Kidney epithelial cell (primary cell): ENCODE measurements around the gene CYP2R1. TPM values are rescaled to one million over a fixed set of nuclear protein-coding genes. Genes with fewer than 3 reads are reported as not detected.
A peak's percentile ranks its signal among the peaks of the same experiment; 100 is the strongest.

Experiments used
- DNase-seq: peaks from one replicate; pipeline ENCODE4 v3.0.0-alpha.2; 2010; ENCODE audit warnings: low read depth
- H3K27me3 ChIP-seq: 2 replicates; pipeline ENCODE4 v1.6.0; 2011; ENCODE audit warnings: low read length; ENCODE audit not compliant: control insufficient read depth, insufficient read depth
- H3K36me3 ChIP-seq: 2 replicates; pipeline ENCODE4 v1.5.1; 2011; ENCODE audit warnings: low read length; ENCODE audit not compliant: control insufficient read depth, insufficient read depth
- H3K4me3 ChIP-seq: 2 replicates; pipeline ENCODE4 v1.5.1; 2011; ENCODE audit warnings: low read depth, mild to moderate bottlenecking, control low read depth, low read length
- CTCF ChIP-seq: IDR thresholded peaks from 2 replicates; pipeline ENCODE4 v1.5.1; 2011; ENCODE audit warnings: mild to moderate bottlenecking, moderate library complexity, low read length, control low read depth, inconsistent platforms; ENCODE audit not compliant: insufficient read depth, poor library complexity, severe bottlenecking
- total RNA-seq: library from RNA; depleted of rRNA; stranded (reverse); fragments of >200 nt; gene quantifications from 2 replicates; pipeline ENCODE4 v1.2.3, GENCODE V29; 2015

The CYP2R1 gene
- total RNA-seq, result 21.3 and 30.9 TPM in 2 replicates

GRCh38 chr11:14892036-14892556, at the start of gene CYP2R1:
CYP2R1 (minus strand) TSS chr11:14892231; CDS start chr11:14892205, 26 bp downstream.
- peak; percentile 88 for DNase-seq
- H3K4me3 ChIP-seq, result peak within 1 kb of the TSS; percentile 56
- no peaks in the 10 kb centered on the region for H3K27me3 ChIP-seq
- no peak for TF ChIP-seq CTCF
- H3K36me3 ChIP-seq, result no peaks in the 10 kb centered on the region

- Histone ChIP-seq H3K36me3 (no peaks in the 10 kb centered on the region), H3K27me3 (no peaks in the 10 kb centered on the region), H3K4me3 (no peak overlapping the region)
- DNase-seq, result no peak
- no peak for TF ChIP-seq CTCF
Measured at GRCh38 chr11:14938936-14939335, 46.9 kb upstream of the CYP2R1 start.

DNA sequence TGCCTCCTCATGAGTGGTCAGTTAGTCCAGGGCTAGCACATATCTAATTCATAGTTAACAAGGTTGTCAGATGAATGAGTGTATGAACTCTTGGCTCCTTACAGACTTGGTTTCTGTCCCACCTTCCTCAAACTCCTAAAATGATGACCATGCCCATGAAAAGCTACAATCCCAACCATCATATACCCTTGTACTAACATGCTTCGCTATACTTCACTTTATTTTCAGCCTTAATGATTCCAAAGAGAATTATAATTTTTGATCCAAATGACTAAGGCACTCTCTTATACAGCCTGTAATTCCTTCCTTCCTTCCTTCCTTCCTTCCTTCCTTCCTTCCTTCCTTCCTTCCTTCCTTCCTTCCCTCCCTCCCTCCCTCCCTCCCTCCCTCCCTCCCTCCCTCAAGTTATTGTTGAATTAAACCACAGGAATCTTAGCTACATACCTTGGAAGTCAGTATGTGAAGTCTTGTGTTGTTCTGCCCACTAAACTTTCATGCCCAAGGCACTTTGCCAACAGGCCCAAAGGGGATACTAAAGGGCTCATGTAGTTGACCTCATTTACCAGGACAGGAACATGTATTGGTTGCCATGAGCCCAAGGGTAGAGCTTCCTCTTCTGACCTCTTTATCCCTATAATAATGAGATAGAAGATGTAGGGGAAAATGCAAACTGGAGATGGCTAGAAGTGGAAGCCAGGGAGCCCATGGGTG, 42.8 kb upstream of the CYP2R1 start:
- no peak for TF ChIP-seq CTCF
- H3K36me3 ChIP-seq, result no peaks in the 10 kb centered on the region
- no peak overlapping the region for H3K4me3 ChIP-seq
- H3K27me3 ChIP-seq, result no peaks in the 10 kb centered on the region
- DNase-seq, result no peak

DNA sequence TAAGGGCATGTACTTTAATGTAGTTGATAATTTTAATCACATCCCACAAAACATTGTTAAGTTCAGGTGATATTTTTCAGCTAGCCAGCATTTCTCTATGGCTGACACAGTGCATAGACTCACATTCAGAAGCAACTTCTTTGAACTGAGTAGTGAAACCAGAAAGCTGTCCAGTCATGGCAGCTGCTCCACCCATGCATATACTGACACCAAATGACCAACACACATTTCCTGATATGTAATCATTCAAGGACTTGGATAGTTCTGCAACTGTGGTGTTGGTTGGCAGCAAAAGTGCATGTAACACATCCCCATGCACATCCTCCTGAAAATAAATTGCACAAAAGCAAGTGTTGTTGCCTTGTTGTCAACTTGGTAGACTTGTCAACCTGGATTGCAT, 40.4 kb upstream of the CYP2R1 start:
- Histone ChIP-seq H3K4me3 (no peak overlapping the region), H3K27me3 (no peaks in the 10 kb centered on the region), H3K36me3 (no peaks in the 10 kb centered on the region)
- no peak for DNase-seq
- no peak for TF ChIP-seq CTCF

DNA sequence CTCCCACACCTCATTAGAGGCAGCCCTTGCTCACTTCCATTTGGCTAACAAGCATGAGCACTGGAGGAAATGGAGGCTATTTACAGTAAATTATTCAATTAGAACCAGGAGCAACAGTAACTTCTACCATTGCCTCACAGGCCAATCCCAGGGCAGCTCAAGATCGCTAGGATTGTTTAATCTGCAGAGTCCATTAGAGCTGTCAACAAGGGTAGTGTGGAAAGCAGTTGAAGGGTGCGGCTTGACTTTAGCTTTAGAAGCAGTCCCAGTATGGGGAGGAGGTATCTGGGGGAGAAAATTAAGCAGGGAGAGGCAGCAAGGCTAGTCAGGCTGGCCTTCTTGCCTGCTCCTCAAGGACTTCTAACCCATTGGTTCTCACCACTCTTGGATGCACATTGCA, 38.3 kb upstream of the CYP2R1 start:
- Histone ChIP-seq H3K36me3 (no peaks in the 10 kb centered on the region), H3K27me3 (no peaks in the 10 kb centered on the region), H3K4me3 (no peak overlapping the region)
- no peak for DNase-seq
- TF ChIP-seq CTCF, result no peak

DNA sequence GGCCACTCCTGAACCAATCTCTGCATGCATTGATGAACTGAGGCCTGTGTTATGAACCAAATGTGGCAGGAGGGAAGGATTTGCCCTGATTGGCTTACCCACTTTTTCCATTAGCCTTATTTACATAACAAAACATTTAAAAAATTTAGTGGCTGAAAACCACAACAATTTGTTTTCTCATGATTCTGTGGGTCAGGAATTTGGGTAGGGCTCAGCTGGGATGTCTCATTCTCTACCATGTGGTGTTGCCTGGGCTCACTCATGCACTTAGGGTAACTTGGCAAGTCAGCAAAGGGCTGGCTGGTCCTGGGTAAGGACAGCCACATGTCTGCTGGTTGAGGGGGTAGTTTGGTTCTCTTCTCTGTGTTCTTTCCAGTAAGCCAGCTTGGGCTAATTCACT, 35.1 kb upstream of the CYP2R1 start:
- DNase-seq, result no peak

More for the DNA sequence above, 35.1 kb upstream of the CYP2R1 start:
- Histone ChIP-seq H3K27me3 (no peaks in the 10 kb centered on the region), H3K36me3 (no peaks in the 10 kb centered on the region), H3K4me3 (no peak overlapping the region)
- TF ChIP-seq CTCF, result no peak
